NT2/D1 (cell line): Measurements from ENCODE around the gene HPS6.
A peak's percentile ranks its signal among the peaks of the same experiment; 100 is the strongest.
"Not testable (repeated sequence)": the region's sequence is repeated elsewhere in the genome, so short reads cannot be mapped to it uniquely, and the experiment has no call there.

Source experiments
- DNase-seq: peaks from one replicate; pipeline ENCODE4 v3.0.0-alpha.2; 2011; ENCODE audit warnings: low read depth, low spot score
- H3K27me3 ChIP-seq: 2 replicates; pipeline ENCODE4 v1.6.0; 2011; ENCODE audit warnings: mild to moderate bottlenecking; ENCODE audit not compliant: insufficient read length, insufficient read depth
- H3K36me3 ChIP-seq: 2 replicates; pipeline ENCODE4 v1.6.1; 2011; ENCODE audit warnings: mild to moderate bottlenecking, low read length, mixed read lengths; ENCODE audit not compliant: insufficient read depth, insufficient read length
- H3K4me1 ChIP-seq: 2 replicates; pipeline ENCODE4 v1.5.1; 2011; ENCODE audit not compliant: insufficient read depth, insufficient read length
- H3K4me3 ChIP-seq: 2 replicates; pipeline ENCODE4 v1.5.1; 2011; ENCODE audit warnings: low read depth; ENCODE audit not compliant: insufficient read length
- H3K9ac ChIP-seq: 2 replicates; pipeline ENCODE4 v1.6.0; 2011; ENCODE audit warnings: low read depth; ENCODE audit not compliant: insufficient read length
- H3K9me3 ChIP-seq: 2 replicates; pipeline ENCODE4 v1.5.1; 2011; ENCODE audit warnings: mild to moderate bottlenecking, low read length; ENCODE audit not compliant: insufficient read depth
- SUZ12 ChIP-seq: IDR thresholded peaks from 2 replicates; pipeline ENCODE4 v1.6.1; 2011; ENCODE audit not compliant: insufficient read length, insufficient read depth; ENCODE audit errors: extremely low read depth
- YY1 ChIP-seq: IDR thresholded peaks from 2 replicates; pipeline ENCODE4 v1.6.1; 2011; ENCODE audit not compliant: insufficient read length, insufficient read depth
- ZNF274 ChIP-seq: IDR thresholded peaks from 2 replicates; pipeline ENCODE4 v1.6.1; 2011; ENCODE audit warnings: mild to moderate bottlenecking, low read depth, low read length

Gene HPS6

DNA sequence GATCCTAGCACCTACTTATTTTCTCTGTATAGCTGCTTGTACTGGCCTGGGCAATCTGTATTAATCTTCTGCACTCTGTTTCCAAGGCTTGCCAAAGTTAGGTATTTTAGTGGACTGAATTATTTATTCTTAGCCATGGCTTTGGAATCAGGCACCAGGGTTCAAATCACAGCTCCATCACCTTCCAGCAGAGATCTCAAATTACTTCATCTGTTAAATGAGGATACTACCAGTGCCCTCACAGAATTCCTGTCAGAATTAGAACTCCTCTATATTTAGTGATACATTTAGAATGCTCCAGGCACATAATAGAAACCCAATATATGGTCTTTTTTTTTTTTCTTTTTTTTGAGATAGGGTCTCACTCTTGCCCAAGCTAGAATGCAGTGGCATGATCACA, 26.7 kb upstream of the HPS6 start:
- H3K36me3 ChIP-seq = peaks cover 7% of the 10 kb centered on the region
- H3K4me1 ChIP-seq = no peaks in the 10 kb centered on the region
- H3K9me3 ChIP-seq = no peaks in the 10 kb centered on the region; the same call in 1 of the 2 replicates
- no peaks in the 10 kb centered on the region for H3K27me3 ChIP-seq
- H3K9ac ChIP-seq = no peak overlapping the region
- TF ChIP-seq SUZ12 (no peak), ZNF274 (no peak), YY1 (no peak)
- no peak for DNase-seq
- H3K4me3 ChIP-seq = no peak overlapping the region

GRCh38 chr10:102040305-102041050, 24.7 kb upstream of the HPS6 start:
- Histone ChIP-seq H3K4me1 (no peaks in the 10 kb centered on the region), H3K36me3 (peaks cover 7% of the 10 kb centered on the region), H3K9me3 (no peaks in the 10 kb centered on the region; the same call in 1 of the 2 replicates), H3K4me3 (no peak overlapping the region), H3K27me3 (no peaks in the 10 kb centered on the region), H3K9ac (no peak overlapping the region)
- TF ChIP-seq YY1 (no peak), SUZ12 (no peak), ZNF274 (no peak)
- no peak for DNase-seq

DNA sequence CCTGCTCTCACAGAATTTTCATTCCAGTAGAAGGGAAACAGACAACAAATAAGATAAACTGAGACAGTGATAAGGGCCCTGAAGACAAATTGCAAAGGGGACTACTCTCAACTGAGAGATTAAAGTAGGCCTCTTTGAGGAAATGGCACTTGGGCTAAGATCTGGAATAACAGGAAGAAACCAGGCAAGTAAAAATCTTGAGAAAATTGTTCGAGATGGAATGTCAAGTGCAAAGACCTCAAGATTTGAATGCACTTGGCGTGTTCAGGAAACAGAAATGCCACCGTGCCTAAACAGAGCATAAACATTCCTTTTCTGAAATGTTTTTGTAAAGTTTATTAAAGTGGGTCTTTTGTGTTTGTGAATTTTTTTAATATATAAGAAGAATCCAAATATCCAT, 19.9 kb upstream of the HPS6 start:
- Histone ChIP-seq H3K4me1 (no peaks in the 10 kb centered on the region), H3K9me3 (no peaks in the 10 kb centered on the region), H3K36me3 (no peaks in the 10 kb centered on the region), H3K4me3 (no peak overlapping the region), H3K9ac (no peak overlapping the region), H3K27me3 (no peaks in the 10 kb centered on the region)
- no peak for DNase-seq
- TF ChIP-seq SUZ12 (no peak), YY1 (no peak), ZNF274 (no peak)

GRCh38 chr10:102046095-102046494, 19.1 kb upstream of the HPS6 start:
- H3K27me3 ChIP-seq = no peaks in the 10 kb centered on the region
- TF ChIP-seq YY1 = no peak
- no peak for TF ChIP-seq SUZ12
- no peak for TF ChIP-seq ZNF274

DNA sequence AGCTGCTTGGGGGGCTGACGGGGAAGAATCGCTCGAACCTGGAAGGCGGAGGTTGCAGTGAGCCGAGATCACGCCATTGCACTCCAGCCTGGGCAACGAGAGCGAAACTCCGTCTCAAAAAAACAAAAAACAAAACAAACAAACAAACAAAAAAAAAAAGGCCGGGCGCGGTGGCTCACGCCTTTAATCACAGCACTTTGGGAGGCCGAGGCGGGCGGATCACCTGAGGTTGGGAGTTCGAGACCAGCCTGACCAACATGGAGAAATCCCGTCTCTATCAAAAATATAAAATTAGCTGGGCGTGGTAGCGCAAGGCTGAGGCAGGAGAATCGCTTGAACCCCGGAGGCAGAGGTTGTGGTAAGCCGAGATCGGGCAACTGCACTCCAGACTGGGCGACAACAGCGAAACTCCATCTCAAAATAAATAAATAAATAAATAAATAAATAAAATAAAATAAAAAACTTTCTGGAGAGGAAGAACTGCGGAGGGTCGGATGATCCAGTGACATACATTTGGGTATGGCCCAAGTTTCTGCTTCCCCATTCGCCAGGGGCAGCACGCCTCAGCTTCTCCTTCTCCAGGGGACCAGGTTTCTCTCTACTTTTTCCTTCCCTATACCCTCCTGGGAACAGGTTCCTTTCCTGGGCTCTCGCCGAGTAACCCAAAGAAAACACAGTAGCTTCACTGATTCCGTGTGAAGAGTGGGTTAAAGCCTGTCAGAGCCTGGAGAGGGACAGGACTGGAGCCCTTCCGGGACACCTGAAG, 10.1 kb upstream of the HPS6 start:
- H3K36me3 ChIP-seq, H3K4me1 ChIP-seq, H3K9me3 ChIP-seq, H3K27me3 ChIP-seq, DNase-seq: not testable (repeated sequence)
- Histone ChIP-seq H3K9ac (peak overlapping the region; percentile 88), H3K4me3 (peak overlapping the region; percentile 81)

More at GRCh38 chr10:102046095-102046494, 19.1 kb upstream of the HPS6 start:
- no peak for DNase-seq
- no peaks in the 10 kb centered on the region for H3K4me1 ChIP-seq
- H3K4me3 ChIP-seq = no peak overlapping the region
- no peak overlapping the region for H3K9ac ChIP-seq
- no peaks in the 10 kb centered on the region for H3K9me3 ChIP-seq
- H3K36me3 ChIP-seq = no peaks in the 10 kb centered on the region

DNA sequence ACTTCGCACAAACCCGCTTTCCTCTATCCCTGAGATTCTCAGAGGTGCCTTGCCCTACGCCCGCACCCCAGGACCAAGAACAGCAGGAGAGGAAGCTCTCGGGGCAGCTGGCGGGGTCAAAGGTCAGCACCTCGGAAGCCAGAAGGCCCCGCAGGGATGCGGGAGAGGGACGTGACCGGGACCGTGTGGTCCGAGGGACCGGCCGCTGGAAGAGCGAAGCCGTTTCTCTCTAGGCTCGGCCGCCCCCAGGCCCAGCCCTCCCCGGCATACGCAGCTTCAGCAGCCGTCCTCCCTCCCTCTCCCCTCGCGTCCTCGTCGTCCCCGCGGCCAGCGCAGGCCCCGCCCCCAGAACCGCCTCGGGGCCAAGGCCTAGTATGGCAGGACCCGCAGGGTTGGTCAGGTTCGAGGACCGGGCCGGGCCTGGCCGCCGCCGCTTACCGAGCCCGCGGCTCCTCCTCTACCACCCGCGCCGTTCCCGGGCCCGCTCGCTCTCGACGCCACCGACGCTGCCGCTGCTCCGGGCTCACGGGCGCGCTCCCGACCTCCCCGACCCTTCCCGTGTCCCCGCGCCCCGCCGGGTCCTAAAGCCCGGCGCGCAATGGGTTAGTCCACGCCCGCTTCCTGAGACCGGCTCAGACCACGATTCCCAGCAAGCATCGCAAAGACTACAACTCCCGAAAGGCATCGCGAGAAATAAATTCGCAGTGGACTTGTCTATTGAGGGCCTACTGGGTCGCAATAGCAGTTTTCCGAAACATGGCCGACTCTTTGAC, 9.3 kb upstream of the HPS6 start, which contains the start of gene ARMH3:
TSS of gene ARMH3 (minus strand) at position 527 of the 773 bp plus-strand sequence. CDS start 16,059 bp downstream, outside the sequence.
- peaks cover 5% of the 10 kb centered on the region for H3K4me1 ChIP-seq
- no peaks in the 10 kb centered on the region for H3K9me3 ChIP-seq
- DNase-seq = peak; percentile 88
- H3K36me3 ChIP-seq = no peaks in the 10 kb centered on the region
- H3K27me3 ChIP-seq = no peaks in the 10 kb centered on the region
- H3K4me3 ChIP-seq = peak within 1 kb of the TSS; percentile 81
- TF ChIP-seq SUZ12 (no peak), YY1 (no peak), ZNF274 (no peak)
- H3K9ac ChIP-seq = peak within 1 kb of the TSS; percentile 88

DNA sequence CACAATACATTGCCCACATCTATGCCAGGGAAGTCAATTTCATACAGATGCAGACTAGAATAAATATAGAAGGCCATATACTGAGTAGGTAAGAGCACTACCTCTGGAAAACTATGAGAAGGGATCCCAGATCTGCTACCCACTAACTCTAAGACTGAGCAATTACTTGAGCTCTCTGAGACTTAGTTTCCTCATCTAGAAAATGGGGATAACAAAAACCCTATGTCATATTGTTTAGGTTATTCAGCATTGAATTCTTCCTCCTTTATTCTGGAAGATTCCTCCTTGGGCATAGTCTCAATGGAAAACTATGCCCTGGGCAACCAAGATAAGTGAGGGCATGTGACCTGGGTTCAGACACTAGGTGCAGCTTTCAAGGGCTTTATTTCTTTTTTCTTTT, 5.2 kb upstream of the HPS6 start:
- TF ChIP-seq YY1 (no peak), SUZ12 (no peak), ZNF274 (no peak)
- no peaks in the 10 kb centered on the region for H3K9me3 ChIP-seq
- peaks cover 4% of the 10 kb centered on the region for H3K4me1 ChIP-seq
- H3K27me3 ChIP-seq = peaks cover 2% of the 10 kb centered on the region
- DNase-seq = no peak
- no peaks in the 10 kb centered on the region for H3K36me3 ChIP-seq
- no peak overlapping the region for H3K9ac ChIP-seq
- H3K4me3 ChIP-seq = no peak overlapping the region
